CD4-positive, CD25-positive, alpha-beta regulatory T cell (primary cell): ENCODE results near the gene HGF. TPM values are rescaled to one million over a fixed set of nuclear protein-coding genes. Genes with fewer than 3 reads are reported as not detected.
"Not testable (repeated sequence)": the region's sequence is repeated elsewhere in the genome, so short reads cannot be mapped to it uniquely, and the experiment has no call there.

Experiments used
- ATAC-seq, 2 donors: fragments of 150-1000 bp; cut with Tn5 transposase; one replicate each; pipeline ENCODE4 v1.10.0; 2021; ENCODE audit warnings: low read depth in 2 of 2, moderate number of reproducible peaks in 2 of 2, moderate library complexity in 1 of 2
- DNase-seq, 3 donors: peaks; one replicate each; pipeline versions ENCODE4 v3.0.0 to v3.0.0-alpha.2; 2012 to 2022; ENCODE audit warnings: mixed read lengths in 1 of 3
- H3K27ac ChIP-seq: one replicate; pipeline ENCODE4 v1.7.0; 2013; ENCODE audit warnings: mild to moderate bottlenecking, low read length; ENCODE audit not compliant: insufficient read depth, poor library complexity, severe bottlenecking
- H3K27me3 ChIP-seq: one replicate; pipeline ENCODE4 v1.7.0; 2013; ENCODE audit warnings: low read length; ENCODE audit not compliant: control insufficient read depth, insufficient read depth
- H3K36me3 ChIP-seq: one replicate; pipeline ENCODE4 v1.7.0; 2013; ENCODE audit warnings: mild to moderate bottlenecking, low read length, moderate library complexity; ENCODE audit not compliant: control insufficient read depth, insufficient read depth
- H3K4me1 ChIP-seq: 2 replicates; pipeline ENCODE4 v1.7.0; 2013; ENCODE audit warnings: mild to moderate bottlenecking, low read length; ENCODE audit not compliant: insufficient read depth, control insufficient read depth, poor library complexity, severe bottlenecking
- H3K4me3 ChIP-seq: one replicate; pipeline ENCODE4 v1.7.0; 2013; ENCODE audit warnings: low read depth, mild to moderate bottlenecking, low read length, moderate library complexity
- H3K9me3 ChIP-seq, 2 experiments: 1 replicate in 1 of 2; 2 replicates in 1 of 2; pipeline ENCODE4 v1.7.0; 2013; ENCODE audit warnings: low read length in 2 of 2, mild to moderate bottlenecking in 1 of 2, moderate library complexity in 1 of 2; ENCODE audit not compliant: control insufficient read depth in 2 of 2
- H3K27ac Mint-ChIP-seq, 3 donors: one replicate each; pipeline ENCODE4 v1.8.0; 2020 to 2022; ENCODE audit warnings: mild to moderate bottlenecking in 3 of 3, mixed read lengths in 3 of 3, moderate library complexity in 2 of 3
- H3K27me3 Mint-ChIP-seq: one replicate; pipeline ENCODE4 v1.8.0; 2022; ENCODE audit warnings: mild to moderate bottlenecking, mixed read lengths
- H3K36me3 Mint-ChIP-seq: one replicate; pipeline ENCODE4 v1.8.0; 2020; ENCODE audit warnings: mixed read lengths
- H3K4me1 Mint-ChIP-seq, 4 donors: one replicate each; pipeline ENCODE4 v1.8.0; 2020 to 2022; ENCODE audit warnings: mixed read lengths in 4 of 4, mild to moderate bottlenecking in 1 of 4
- H3K4me3 Mint-ChIP-seq, 4 donors: one replicate each; pipeline ENCODE4 v1.8.0; 2020 to 2022; ENCODE audit warnings: mild to moderate bottlenecking in 4 of 4, mixed read lengths in 4 of 4, moderate library complexity in 3 of 4
- H3K9me3 Mint-ChIP-seq, 7 donors: one replicate each; pipeline ENCODE4 v1.8.0; 2020 to 2022; ENCODE audit warnings: mixed read lengths in 7 of 7, mild to moderate bottlenecking in 3 of 7, moderate library complexity in 2 of 7
- polyA plus RNA-seq, 4 donors: library from polyadenylated mRNA; unstranded; fragments of 300-500 nt; fragmentation: Illumina TruSeq; gene quantifications; one replicate each; pipeline ENCODE4 v1.2.3, GENCODE V29; 2021
- total RNA-seq: library from RNA; stranded (reverse); gene quantifications from one replicate; pipeline ENCODE4 v1.2.3, GENCODE V29; 2022

Gene HGF
- total and polyA plus RNA-seq, 5 donors from 2014 or later, result 0.57 TPM; not detected in 4

GRCh38 chr7:81736091-81736490 lies 33.8 kb downstream of the HGF start:
- Mint-ChIP-seq H3K9me3 (peaks cover 1 to 16% (median 9%) of the 10 kb centered on the region in 7 donors), H3K36me3 (no peaks in the 10 kb centered on the region), H3K4me1 (peaks cover 0 to 4% (median 0%) of the 10 kb centered on the region in 4 donors), H3K27me3 (peaks cover 4% of the 10 kb centered on the region), H3K4me3 (no peak overlapping the region), H3K27ac (no peak overlapping the region)
- Histone ChIP-seq H3K4me1 (no peaks in the 10 kb centered on the region), H3K36me3 (no peaks in the 10 kb centered on the region), H3K4me3 (no peak overlapping the region), H3K9me3 (peaks cover 0 to 5% of the 10 kb centered on the region in 2 experiments), H3K27me3 (no peaks in the 10 kb centered on the region), H3K27ac (no peak overlapping the region)
- ATAC-seq (no peak), DNase-seq (no peak)

- Histone ChIP-seq H3K4me1 (no peaks in the 10 kb centered on the region), H3K4me3 (no peak overlapping the region), H3K36me3 (no peaks in the 10 kb centered on the region), H3K27ac (no peak overlapping the region), H3K27me3 (no peaks in the 10 kb centered on the region), H3K9me3 (no peaks in the 10 kb centered on the region)
- ATAC-seq (no peak), DNase-seq (no peak)
- H3K27me3 Mint-ChIP-seq, result no peaks in the 10 kb centered on the region
- H3K4me3 Mint-ChIP-seq, result no peak overlapping the region
- H3K27ac Mint-ChIP-seq, result no peak overlapping the region
- H3K9me3 Mint-ChIP-seq, result peaks cover 0 to 15% (median 3%) of the 10 kb centered on the region in 7 donors
- H3K4me1 Mint-ChIP-seq, result no peaks in the 10 kb centered on the region
- no peaks in the 10 kb centered on the region for H3K36me3 Mint-ChIP-seq
These were observed 44.1 kb downstream of the HGF start for GRCh38 chr7:81725812-81726127.

- H3K36me3 ChIP-seq, result no peaks in the 10 kb centered on the region
- ATAC-seq (no peak), DNase-seq (no peak)
- H3K4me1 ChIP-seq, result no peaks in the 10 kb centered on the region
- H3K36me3 Mint-ChIP-seq, result no peaks in the 10 kb centered on the region
- H3K9me3 ChIP-seq, result no peaks in the 10 kb centered on the region
- no peaks in the 10 kb centered on the region for H3K27me3 ChIP-seq
- no peak overlapping the region for H3K27ac ChIP-seq
- no peaks in the 10 kb centered on the region for H3K27me3 Mint-ChIP-seq
- no peak overlapping the region for H3K4me3 ChIP-seq
- no peaks in the 10 kb centered on the region for H3K4me1 Mint-ChIP-seq
- H3K4me3 Mint-ChIP-seq, result no peak overlapping the region
- peaks cover 0 to 15% (median 5%) of the 10 kb centered on the region in 7 donors for H3K9me3 Mint-ChIP-seq
- H3K27ac Mint-ChIP-seq, result no peak overlapping the region
These were observed 44.6 kb downstream of the HGF start for GRCh38 chr7:81725003-81725811.

DNA sequence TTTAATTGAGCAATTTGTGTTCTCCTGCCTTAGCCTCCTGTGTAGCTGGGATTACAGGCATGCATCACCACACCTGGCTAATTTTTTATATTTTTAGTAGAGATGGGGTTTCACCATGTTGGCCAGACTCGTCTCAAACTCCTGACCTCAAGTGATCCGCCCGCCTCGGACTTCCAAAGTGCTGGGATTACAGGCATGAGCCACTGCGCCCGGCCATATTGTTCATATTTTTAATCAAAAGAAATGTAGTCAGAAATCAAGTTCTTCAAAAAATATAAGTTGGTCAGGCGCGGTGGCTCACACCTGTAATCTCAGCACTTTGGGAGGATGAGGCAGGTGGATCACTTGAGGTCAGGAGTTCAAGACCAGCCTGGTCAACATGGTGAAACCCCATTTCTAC lies 47.6 kb downstream of the HGF start:
- H3K4me3 ChIP-seq, H3K4me1 ChIP-seq, H3K27me3 ChIP-seq, H3K36me3 Mint-ChIP-seq, H3K27ac ChIP-seq, H3K9me3 ChIP-seq, DNase-seq, H3K36me3 ChIP-seq, H3K27ac Mint-ChIP-seq, ATAC-seq, H3K4me1 Mint-ChIP-seq, H3K27me3 Mint-ChIP-seq, H3K4me3 Mint-ChIP-seq: not testable (repeated sequence)
- H3K9me3 Mint-ChIP-seq, result peaks cover 0 to 12% (median 8%) of the 10 kb centered on the region in 7 donors

- no peaks in the 10 kb centered on the region for H3K9me3 ChIP-seq
- H3K4me3 Mint-ChIP-seq, result no peak overlapping the region
These were observed 48.4 kb downstream of the HGF start for GRCh38 chr7:81721437-81721836.

DNA sequence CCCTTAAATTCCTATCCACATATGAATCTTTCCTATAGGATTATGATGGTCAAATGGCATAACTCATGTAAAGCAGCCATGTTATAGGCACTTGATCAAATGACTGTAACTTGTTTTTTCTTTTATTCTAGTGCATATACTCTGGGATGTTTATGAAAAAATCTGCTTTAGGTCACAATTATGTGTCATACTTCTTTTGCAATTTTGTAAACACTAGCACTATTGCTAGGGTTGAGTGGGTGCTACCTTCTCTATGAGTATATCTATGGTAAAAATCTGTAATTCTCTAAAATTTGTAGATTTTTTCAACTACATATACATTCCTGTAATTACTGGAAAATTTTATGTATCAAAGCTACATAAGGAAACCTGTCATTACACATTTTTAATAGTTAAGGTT lies 50.0 kb downstream of the HGF start:
- no peak overlapping the region for H3K4me3 ChIP-seq
- no peaks in the 10 kb centered on the region for H3K9me3 ChIP-seq
- H3K9me3 Mint-ChIP-seq, result peaks cover 0 to 8% (median 5%) of the 10 kb centered on the region in 7 donors
- H3K4me1 ChIP-seq, result no peaks in the 10 kb centered on the region
- no peaks in the 10 kb centered on the region for H3K36me3 Mint-ChIP-seq
- H3K4me3 Mint-ChIP-seq, result no peak overlapping the region
- H3K27me3 ChIP-seq, result no peaks in the 10 kb centered on the region
- no peak overlapping the region for H3K27ac ChIP-seq
- DNase-seq (no peak), ATAC-seq (no peak)
- no peaks in the 10 kb centered on the region for H3K36me3 ChIP-seq
- H3K4me1 Mint-ChIP-seq, result no peaks in the 10 kb centered on the region
- H3K27ac Mint-ChIP-seq, result no peak overlapping the region
- no peaks in the 10 kb centered on the region for H3K27me3 Mint-ChIP-seq

More at GRCh38 chr7:81721437-81721836, 48.4 kb downstream of the HGF start:
- Mint-ChIP-seq H3K27ac (no peak overlapping the region), H3K4me1 (no peaks in the 10 kb centered on the region), H3K27me3 (no peaks in the 10 kb centered on the region), H3K9me3 (peaks cover 0 to 12% (median 8%) of the 10 kb centered on the region in 7 donors), H3K36me3 (no peaks in the 10 kb centered on the region)
- ATAC-seq (no peak), DNase-seq (no peak)
- no peak overlapping the region for H3K4me3 ChIP-seq
- H3K27ac ChIP-seq, result no peak overlapping the region
- H3K36me3 ChIP-seq, result no peaks in the 10 kb centered on the region
- no peaks in the 10 kb centered on the region for H3K27me3 ChIP-seq
- H3K4me1 ChIP-seq, result no peaks in the 10 kb centered on the region

DNA sequence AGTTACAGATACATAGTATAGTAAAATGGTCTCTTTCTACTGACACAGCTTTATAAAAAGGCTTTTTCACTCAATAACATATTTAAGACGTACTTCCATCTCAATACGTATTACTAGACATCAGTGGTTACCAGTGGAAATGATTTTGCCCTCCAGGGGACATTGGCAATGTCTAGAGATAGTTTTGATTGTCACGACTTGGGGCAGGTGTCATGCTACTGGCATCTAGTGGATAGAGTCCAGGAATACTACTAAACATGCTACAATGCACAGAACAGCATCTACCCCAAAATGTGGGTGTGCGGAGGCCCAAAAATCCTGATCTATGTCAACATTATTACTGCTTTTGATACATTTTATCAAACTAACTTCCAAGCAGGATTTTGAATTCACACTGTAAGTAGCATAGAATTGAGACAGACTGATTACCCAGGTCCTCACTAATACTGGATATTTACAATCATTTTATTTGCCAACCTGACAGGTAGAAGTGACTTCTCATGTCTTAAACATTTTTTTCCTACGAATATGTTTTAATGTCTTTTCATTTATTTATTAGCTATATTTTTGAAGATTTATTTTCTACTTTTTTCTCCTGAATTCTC lies 53.8 kb downstream of the HGF start:
- Mint-ChIP-seq H3K9me3 (peaks cover 0 to 9% (median 3%) of the 10 kb centered on the region in 7 donors), H3K27ac (no peak overlapping the region), H3K36me3 (no peaks in the 10 kb centered on the region), H3K4me3 (no peak overlapping the region), H3K4me1 (no peaks in the 10 kb centered on the region), H3K27me3 (no peaks in the 10 kb centered on the region)
- H3K4me1 ChIP-seq, result no peaks in the 10 kb centered on the region
- no peaks in the 10 kb centered on the region for H3K27me3 ChIP-seq
- H3K4me3 ChIP-seq, result no peak overlapping the region
- H3K9me3 ChIP-seq, result no peaks in the 10 kb centered on the region
- H3K36me3 ChIP-seq, result no peaks in the 10 kb centered on the region
- H3K27ac ChIP-seq, result no peak overlapping the region
- ATAC-seq, result no peak
- DNase-seq, result no peak

- no peak overlapping the region for H3K4me3 Mint-ChIP-seq
- no peak overlapping the region for H3K27ac Mint-ChIP-seq
These were observed 55.5 kb downstream of the HGF start for GRCh38 chr7:81714306-81714705.

More at GRCh38 chr7:81714306-81714705, 55.5 kb downstream of the HGF start:
- no peaks in the 10 kb centered on the region for H3K36me3 ChIP-seq
- peaks cover 0 to 4% of the 10 kb centered on the region in 2 experiments for H3K9me3 ChIP-seq
- no peaks in the 10 kb centered on the region for H3K36me3 Mint-ChIP-seq
- peaks cover 0 to 9% (median 3%) of the 10 kb centered on the region in 7 donors for H3K9me3 Mint-ChIP-seq
- no peak for ATAC-seq
- H3K4me1 Mint-ChIP-seq, result no peaks in the 10 kb centered on the region
- H3K4me1 ChIP-seq, result no peaks in the 10 kb centered on the region
- H3K4me3 ChIP-seq, result no peak overlapping the region
- no peaks in the 10 kb centered on the region for H3K27me3 Mint-ChIP-seq
- DNase-seq, result no peak
- H3K27ac ChIP-seq, result no peak overlapping the region
- H3K27me3 ChIP-seq, result no peaks in the 10 kb centered on the region
